ENCODE results near the gene IRX6.

GRCh38 chr16:55376567-55377167 is 52.7 kb downstream of the IRX6 start:
- TF ChIP-seq POLR2A (IDR thresholded peaks at IDR 0.05) (no peak), CTCF (IDR thresholded peaks at IDR 0.05) (no peak)

Data from Peyer's patch (tissue), 4 donors.